ENCODE measurements around the gene SMIM33. TPM values are rescaled to one million over a fixed set of nuclear protein-coding genes. Genes with fewer than 3 reads are reported as not detected.

SMIM33 gene
- total RNA-seq, 1 experiment from 2014 or later = not detected

DNA sequence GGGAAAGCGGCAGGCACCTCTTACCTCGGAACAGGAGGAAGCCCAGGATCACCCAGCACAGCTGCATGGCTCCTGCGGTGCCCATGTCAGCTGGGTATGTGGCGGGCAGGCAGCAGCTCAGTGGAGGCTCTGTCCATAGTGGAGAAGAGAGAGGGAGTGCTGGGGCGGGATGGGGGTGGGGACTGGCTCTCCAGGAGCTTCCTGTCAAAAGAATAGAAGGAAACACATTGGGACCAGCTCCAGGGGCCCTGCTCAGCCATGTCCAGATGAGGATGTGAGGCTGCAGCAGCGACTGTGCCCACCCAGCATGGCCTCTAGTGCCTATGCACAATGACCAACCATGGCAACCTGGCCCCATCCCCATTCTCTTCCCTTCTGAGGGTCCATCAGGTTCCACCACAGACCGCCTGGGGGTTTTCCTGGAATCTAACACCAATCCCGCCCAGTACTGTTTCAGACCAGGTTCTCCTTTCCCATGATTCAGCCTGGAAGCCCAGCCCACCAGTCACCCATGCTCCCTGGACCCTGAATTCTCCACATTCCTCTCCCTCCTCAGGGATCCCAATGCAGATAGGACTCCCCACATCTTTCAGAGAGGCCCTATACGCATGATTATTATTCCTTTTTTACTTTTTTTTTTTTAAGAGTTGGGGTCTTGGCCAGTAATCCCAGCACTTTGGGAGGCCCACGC is 8.1 kb upstream of the SMIM33 start, which contains the start of gene ECSCR:
Gene ECSCR (minus strand): TSS at position 158 of the 691 bp plus-strand sequence. CDS start 73 bp downstream, at position 85.
- BruUV-seq (replicated peaks) = no TSS peak
- no peaks in the 10 kb centered on the region for H3K27me3 ChIP-seq (replicated peaks; ENCODE audit: insufficient read depth, low read depth, low read length, poor library complexity)
- peak; percentile 49 for DNase-seq (ENCODE audit: low spot score)
- no peaks in the 10 kb centered on the region for H3K36me3 ChIP-seq (ENCODE audit: insufficient read depth, low read length, poor library complexity, severe bottlenecking)
- TF ChIP-seq EZH2 (IDR thresholded peaks at IDR 0.05; ENCODE audit: borderline replicate concordance, low read depth, low read length, poor library complexity, severe bottlenecking) = no peak
- TF ChIP-seq CTCF (conservative IDR thresholded peaks at IDR 0.05; ENCODE audit: low read depth, low read length) = no peak
- no peak within 1 kb of the TSS for H3K27ac ChIP-seq (ENCODE audit: low read depth, low read length, poor library complexity, severe bottlenecking)
- POLR2A ChIA-PET (ENCODE audit: low non-redundant PET) = no interaction called here
- CTCF ChIA-PET = interaction anchor here (0.5 kb wide), 1 partner anchor 58 kb away, joined by 5 read pairs; no protein-coding TSS in a partner anchor
- H3K4me3 ChIP-seq (ENCODE audit: low read depth, low read length, poor library complexity, severe bottlenecking) = no peak within 1 kb of the TSS
- H3K9me3 ChIP-seq (ENCODE audit: low read depth, low read length, poor library complexity, severe bottlenecking) = no peaks in the 10 kb centered on the region
- H3K4me1 ChIP-seq (ENCODE audit: insufficient read depth, low read length, poor library complexity, severe bottlenecking) = peaks cover 9% of the 10 kb centered on the region
- intact Hi-C loops (cut with micrococcal nuclease; ENCODE audit: unreplicated experiment) = no loop called here

GRCh38 chr5:139468421-139468931 is 2.3 kb upstream of the SMIM33 start:
- ChIA-PET CTCF (no interaction called here), POLR2A (ENCODE audit: low non-redundant PET) (no interaction called here)
- no peak for DNase-seq (ENCODE audit: low spot score)

GRCh38 chr5:139472386-139473030 is 1.7 kb downstream of the SMIM33 start:
- POLR2A ChIA-PET (ENCODE audit: low non-redundant PET) = no interaction called here
- Histone ChIP-seq H3K27me3 (replicated peaks; ENCODE audit: insufficient read depth, low read depth, low read length, poor library complexity) (no peaks in the 10 kb centered on the region), H3K27ac (ENCODE audit: low read depth, low read length, poor library complexity, severe bottlenecking) (no peak overlapping the region), H3K9me3 (ENCODE audit: low read depth, low read length, poor library complexity, severe bottlenecking) (no peaks in the 10 kb centered on the region), H3K36me3 (ENCODE audit: insufficient read depth, low read length, poor library complexity, severe bottlenecking) (peaks cover 12% of the 10 kb centered on the region), H3K4me1 (ENCODE audit: insufficient read depth, low read length, poor library complexity, severe bottlenecking) (peaks cover 14% of the 10 kb centered on the region), H3K4me3 (ENCODE audit: low read depth, low read length, poor library complexity, severe bottlenecking) (no peak overlapping the region)
- BruUV-seq (replicated peaks) = no TSS peak
- CTCF ChIA-PET = no interaction called here
- no peak for DNase-seq (ENCODE audit: low spot score)
- no peak for TF ChIP-seq CTCF (conservative IDR thresholded peaks at IDR 0.05; ENCODE audit: low read depth, low read length)
- no peak for TF ChIP-seq EZH2 (IDR thresholded peaks at IDR 0.05; ENCODE audit: borderline replicate concordance, low read depth, low read length, poor library complexity, severe bottlenecking)
- intact Hi-C loops (cut with micrococcal nuclease; ENCODE audit: unreplicated experiment) = no loop called here

More at GRCh38 chr5:139468421-139468931, 2.3 kb upstream of the SMIM33 start:
- H3K27ac ChIP-seq (ENCODE audit: low read depth, low read length, poor library complexity, severe bottlenecking) = no peak overlapping the region
- no peaks in the 10 kb centered on the region for H3K36me3 ChIP-seq (ENCODE audit: insufficient read depth, low read length, poor library complexity, severe bottlenecking)
- H3K4me1 ChIP-seq (ENCODE audit: insufficient read depth, low read length, poor library complexity, severe bottlenecking) = peaks cover 3% of the 10 kb centered on the region
- no peaks in the 10 kb centered on the region for H3K9me3 ChIP-seq (ENCODE audit: low read depth, low read length, poor library complexity, severe bottlenecking)
- TF ChIP-seq EZH2 (IDR thresholded peaks at IDR 0.05; ENCODE audit: borderline replicate concordance, low read depth, low read length, poor library complexity, severe bottlenecking) (no peak), CTCF (conservative IDR thresholded peaks at IDR 0.05; ENCODE audit: low read depth, low read length) (0 out of 2 replicates have a peak, but pooled peaks have one; percentile 13)
- intact Hi-C loops (cut with micrococcal nuclease; ENCODE audit: unreplicated experiment) = no loop called here
- H3K27me3 ChIP-seq (replicated peaks; ENCODE audit: insufficient read depth, low read depth, low read length, poor library complexity) = no peaks in the 10 kb centered on the region
- H3K4me3 ChIP-seq (ENCODE audit: low read depth, low read length, poor library complexity, severe bottlenecking) = no peak overlapping the region
- no TSS peak for BruUV-seq (replicated peaks)
